Activated B cell treated with CpG ODN at 0.5 μM for 24 hours (primary cell): Measurements from ENCODE around the gene PPP1R7. TPM values are rescaled to one million over a fixed set of nuclear protein-coding genes. Genes with fewer than 3 reads are reported as not detected.
A peak's percentile ranks its signal among the peaks of the same experiment; 100 is the strongest.

Source experiments
- ATAC-seq: fragments of 200-7000 bp; cut with Tn5 transposase; one replicate; pipeline ENCODE4 v1.10.0; 2021; ENCODE audit warnings: low read depth, mild to moderate bottlenecking, moderate library complexity
- CTCF ChIA-PET: fragments of 350-600 bp; sonication (Branson Sonifier 250); formaldehyde crosslinking; loops from one replicate; lab custom pipeline; 2021; ENCODE audit warnings: antibody characterized with exemption; lab: Charles Lee
- POLR2A ChIA-PET: fragments of 350-600 bp; sonication (Branson Sonifier 250); formaldehyde crosslinking; loops from one replicate; lab custom pipeline; 2021; ENCODE audit warnings: antibody characterized with exemption; lab: Charles Lee
- DNase-seq: peaks from one replicate; pipeline ENCODE4 v3.0.0; 2022
- H3K27ac Mint-ChIP-seq: one replicate; pipeline ENCODE4 v1.8.0; 2020; ENCODE audit warnings: mixed read lengths
- H3K27me3 Mint-ChIP-seq: one replicate; pipeline ENCODE4 v1.8.0; 2021; ENCODE audit warnings: mixed read lengths
- H3K36me3 Mint-ChIP-seq: one replicate; pipeline ENCODE4 v1.8.0; 2021; ENCODE audit warnings: low read depth, mixed read lengths
- H3K4me1 Mint-ChIP-seq: one replicate; pipeline ENCODE4 v1.8.0; 2021; ENCODE audit warnings: mixed read lengths
- H3K4me3 Mint-ChIP-seq: one replicate; pipeline ENCODE4 v1.8.0; 2020; ENCODE audit warnings: mild to moderate bottlenecking, mixed read lengths
- H3K9me3 Mint-ChIP-seq: one replicate; pipeline ENCODE4 v1.8.0; 2020; ENCODE audit warnings: mixed read lengths
- intact Hi-C: fragments of 100-400 bp; cut with micrococcal nuclease; formaldehyde crosslinking; loops from one replicate; pipeline ENCODE4 v1.15.1; 2024
- total RNA-seq: library from RNA; stranded (reverse); gene quantifications from 2 replicates; pipeline ENCODE4 v1.2.3, GENCODE V29; 2022
- TF ChIP-seq, protein P1 (sequence below): fragments of 200-600 bp; IDR thresholded peaks from one replicate; pipeline ENCODE4 v1.8.0; 2022; ENCODE audit warnings: antibody characterized with exemption, mild to moderate bottlenecking

PPP1R7 gene
- total RNA-seq, 1 donor from 2014 or later, result 72.0 TPM

- Mint-ChIP-seq H3K27me3 (no peaks in the 10 kb centered on the region), H3K27ac (peak overlapping the region; percentile 69), H3K4me1 (peaks cover 10% of the 10 kb centered on the region), H3K9me3 (no peaks in the 10 kb centered on the region), H3K4me3 (peak overlapping the region; percentile 85), H3K36me3 (no peaks in the 10 kb centered on the region)
- DNase-seq (peak; percentile 40), ATAC-seq (peak; percentile 55)
- intact Hi-C loops, result loop anchor here (1.0 to 10.0 kb wide), 5 partner anchors 66 to 654 kb away; partner anchors contain the start of genes DUSP28, PPP1R7 and RNPEPL1
- ChIA-PET POLR2A (interaction anchor here (0.5 to 1.7 kb wide), 5 partner anchors 66 to 298 kb away, joined by 3 to 5 read pairs (median 4); partner anchors contain the start of gene HDLBP), CTCF (interaction anchor here (0.7 to 1.0 kb wide), 4 partner anchors 140 to 494 kb away, joined by 3 to 5 read pairs (median 5); no protein-coding TSS in a partner anchor)
- TF ChIP-seq, protein P1, sequence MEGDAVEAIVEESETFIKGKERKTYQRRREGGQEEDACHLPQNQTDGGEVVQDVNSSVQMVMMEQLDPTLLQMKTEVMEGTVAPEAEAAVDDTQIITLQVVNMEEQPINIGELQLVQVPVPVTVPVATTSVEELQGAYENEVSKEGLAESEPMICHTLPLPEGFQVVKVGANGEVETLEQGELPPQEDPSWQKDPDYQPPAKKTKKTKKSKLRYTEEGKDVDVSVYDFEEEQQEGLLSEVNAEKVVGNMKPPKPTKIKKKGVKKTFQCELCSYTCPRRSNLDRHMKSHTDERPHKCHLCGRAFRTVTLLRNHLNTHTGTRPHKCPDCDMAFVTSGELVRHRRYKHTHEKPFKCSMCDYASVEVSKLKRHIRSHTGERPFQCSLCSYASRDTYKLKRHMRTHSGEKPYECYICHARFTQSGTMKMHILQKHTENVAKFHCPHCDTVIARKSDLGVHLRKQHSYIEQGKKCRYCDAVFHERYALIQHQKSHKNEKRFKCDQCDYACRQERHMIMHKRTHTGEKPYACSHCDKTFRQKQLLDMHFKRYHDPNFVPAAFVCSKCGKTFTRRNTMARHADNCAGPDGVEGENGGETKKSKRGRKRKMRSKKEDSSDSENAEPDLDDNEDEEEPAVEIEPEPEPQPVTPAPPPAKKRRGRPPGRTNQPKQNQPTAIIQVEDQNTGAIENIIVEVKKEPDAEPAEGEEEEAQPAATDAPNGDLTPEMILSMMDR, result no peak
Measured at GRCh38 chr2:241218131-241219029, 68.1 kb downstream of the PPP1R7 start.

DNA sequence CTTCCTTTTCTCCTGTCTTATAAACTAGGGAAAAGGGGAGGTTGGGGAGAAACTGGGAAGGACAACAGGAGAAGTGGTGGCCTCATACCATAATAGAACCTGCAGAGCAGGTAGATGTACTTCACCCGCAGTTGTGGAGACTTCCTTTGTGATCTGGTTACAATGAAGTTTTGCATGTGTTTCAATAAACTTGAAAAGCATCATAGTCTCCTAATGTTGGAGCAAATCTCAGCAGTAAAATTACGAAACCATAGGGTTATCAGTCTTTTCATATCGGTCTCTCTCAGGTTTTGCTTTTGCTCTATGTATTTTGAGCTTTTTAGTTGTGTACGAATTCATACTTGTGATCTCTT lies 68.7 kb downstream of the PPP1R7 start:
- Mint-ChIP-seq H3K9me3 (no peaks in the 10 kb centered on the region), H3K27me3 (no peaks in the 10 kb centered on the region), H3K36me3 (no peaks in the 10 kb centered on the region), H3K4me3 (peak overlapping the region; percentile 85), H3K27ac (no peak overlapping the region), H3K4me1 (peaks cover 10% of the 10 kb centered on the region)
- ATAC-seq (no peak), DNase-seq (no peak)
- ChIA-PET POLR2A (interaction anchor here (0.5 to 1.7 kb wide), 5 partner anchors 21 to 299 kb away, joined by 3 to 7 read pairs (median 4); partner anchors contain the start of gene HDLBP), CTCF (interaction anchor here (0.7 to 1.0 kb wide), 4 partner anchors 140 to 494 kb away, joined by 3 to 5 read pairs (median 5); no protein-coding TSS in a partner anchor)
- TF ChIP-seq, protein P1, result no peak
- intact Hi-C loops, result loop anchor here (5.0 to 10.0 kb wide), 4 partner anchors 67 to 654 kb away; partner anchors contain the start of genes DUSP28, PPP1R7 and RNPEPL1

- CTCF ChIA-PET, result no interaction called here
- Mint-ChIP-seq H3K4me1 (peaks cover 10% of the 10 kb centered on the region), H3K4me3 (no peak overlapping the region), H3K36me3 (no peaks in the 10 kb centered on the region), H3K27ac (no peak overlapping the region), H3K9me3 (no peaks in the 10 kb centered on the region), H3K27me3 (no peaks in the 10 kb centered on the region)
- TF ChIP-seq, protein P1, result no peak
- ATAC-seq (no peak), DNase-seq (no peak)
- POLR2A ChIA-PET, result interaction anchor here (0.7 kb wide), 1 partner anchor 22 kb away, joined by 7 read pairs; no protein-coding TSS in a partner anchor
- intact Hi-C loops, result loop anchor here (5.0 to 10.0 kb wide), 4 partner anchors 68 to 655 kb away; partner anchors contain the start of genes DUSP28, PPP1R7 and RNPEPL1
Measured at GRCh38 chr2:241219856-241220356, 69.6 kb downstream of the PPP1R7 start.

DNA sequence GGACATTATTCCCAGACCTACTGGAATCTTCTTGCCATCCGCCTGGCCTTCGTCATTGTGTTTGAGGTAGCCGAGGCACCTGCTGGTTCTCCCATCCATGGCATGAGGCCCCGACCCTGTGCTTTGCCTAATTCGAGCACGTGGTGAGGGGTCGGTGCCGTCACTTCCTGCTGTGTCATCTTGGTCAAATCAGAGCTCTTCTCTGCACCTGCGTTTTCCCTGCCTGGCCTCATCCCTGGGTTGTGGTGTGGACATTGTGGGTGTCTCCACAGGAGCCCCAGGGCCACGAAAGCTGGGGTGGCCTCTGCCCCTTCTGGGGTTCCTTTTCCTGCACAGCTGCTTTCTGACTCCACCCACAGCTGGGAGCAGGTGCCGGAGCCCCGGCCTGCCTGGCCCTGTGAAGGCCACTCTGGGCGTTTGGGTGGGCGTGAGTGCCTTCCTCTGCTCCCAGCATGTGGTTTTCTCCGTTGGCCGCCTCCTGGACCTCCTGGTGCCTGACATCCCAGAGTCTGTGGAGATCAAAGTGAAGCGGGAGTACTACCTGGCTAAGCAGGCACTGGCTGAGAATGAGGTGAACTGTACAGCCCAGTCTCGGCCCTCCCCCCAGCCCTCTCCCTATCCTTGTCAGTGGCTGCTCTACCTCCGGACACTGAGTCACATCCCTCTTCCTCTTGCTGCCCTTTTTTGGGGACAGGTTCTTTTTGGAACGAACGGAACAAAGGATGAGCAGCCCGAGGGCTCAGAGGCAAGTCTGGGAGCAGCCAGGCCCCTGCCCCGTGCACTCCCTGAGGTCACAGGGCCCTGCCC lies 73.1 kb downstream of the PPP1R7 start:
- ATAC-seq (no peak), DNase-seq (no peak)
- no peaks in the 10 kb centered on the region for H3K27me3 Mint-ChIP-seq
- no peak overlapping the region for H3K4me3 Mint-ChIP-seq
- ChIA-PET POLR2A (no interaction called here), CTCF (no interaction called here)
- H3K36me3 Mint-ChIP-seq, result peaks cover 26% of the 10 kb centered on the region
- no peaks in the 10 kb centered on the region for H3K9me3 Mint-ChIP-seq
- peaks cover 9% of the 10 kb centered on the region for H3K4me1 Mint-ChIP-seq
- TF ChIP-seq, protein P1, result no peak
- intact Hi-C loops, result no loop called here
- H3K27ac Mint-ChIP-seq, result no peak overlapping the region
